Measurements from ENCODE around the gene ADAMTSL4. TPM values are rescaled to one million over a fixed set of nuclear protein-coding genes. Genes with fewer than 3 reads are reported as not detected.
"Not testable (repeated sequence)": the region's sequence is repeated elsewhere in the genome, so short reads cannot be mapped to it uniquely, and the experiment has no call there.

The ADAMTSL4 gene
- total RNA-seq, 2 donors from 2014 or later = 3.7 to 9.7 TPM

GRCh38 chr1:150582371-150582770, 33.2 kb downstream of the ADAMTSL4 start:
- no peak for DNase-seq (ENCODE audit: low spot score)
- Histone ChIP-seq H3K9me3 (no peaks in the 10 kb centered on the region), H3K4me1 (replicated peaks) (no peaks in the 10 kb centered on the region), H3K27me3 (replicated peaks; ENCODE audit: insufficient read depth) (no peaks in the 10 kb centered on the region), H3K36me3 (no peaks in the 10 kb centered on the region), H3K27ac (no peak overlapping the region), H3K4me3 (no peak overlapping the region)
- TF ChIP-seq CTCF (IDR thresholded peaks at IDR 0.05) (no peak), POLR2A (IDR thresholded peaks at IDR 0.05) (no peak), POLR2AphosphoS5 (IDR thresholded peaks at IDR 0.05) (no peak)
- intact Hi-C loops (cut with DNase I) = no loop called here
- 68% methylated on average over 2 of the region's 2 CpGs for WGBS

DNA sequence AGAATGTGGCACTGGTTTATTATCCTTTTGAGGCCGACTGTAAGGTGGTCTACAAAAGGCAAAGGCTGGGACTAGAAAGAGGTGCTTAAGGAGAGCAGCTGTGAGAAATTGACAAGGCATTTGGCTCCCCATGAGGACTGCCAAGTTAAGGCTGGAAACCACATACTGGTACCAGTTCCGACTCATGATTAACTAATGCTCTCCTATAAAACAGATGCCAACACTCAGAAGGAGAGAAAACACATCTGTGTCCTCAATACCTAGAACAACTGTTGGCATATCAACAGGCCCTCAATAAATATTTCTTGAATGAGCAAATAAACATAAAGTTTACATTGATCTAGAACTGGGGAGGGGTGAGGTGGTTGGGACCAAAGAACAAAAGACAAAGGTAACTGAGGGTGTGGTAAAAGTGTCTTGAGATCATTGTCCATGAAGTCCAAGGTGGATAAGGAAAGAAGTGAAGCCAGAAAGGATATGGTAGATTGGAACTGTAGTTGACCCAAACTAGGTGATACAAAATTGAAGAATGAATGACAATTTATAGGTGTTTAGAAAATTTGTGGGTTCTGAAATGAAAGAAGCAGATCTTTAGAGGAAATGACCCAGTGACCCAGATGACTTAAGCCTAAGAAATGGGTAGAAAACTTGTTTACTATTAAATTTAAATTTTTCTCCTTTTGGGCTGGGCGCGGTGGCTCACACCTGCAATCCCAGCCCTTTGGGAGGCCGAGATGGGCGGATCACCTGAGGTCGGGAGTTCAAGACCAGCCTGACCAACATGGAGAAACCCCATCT, 47.1 kb downstream of the ADAMTSL4 start:
- intact Hi-C loops (cut with DNase I) = no loop called here
- DNase-seq (ENCODE audit: low spot score) = no peak
- no peaks in the 10 kb centered on the region for H3K9me3 ChIP-seq
- no peaks in the 10 kb centered on the region for H3K27me3 ChIP-seq (replicated peaks; ENCODE audit: insufficient read depth)
- no peak overlapping the region for H3K4me3 ChIP-seq
- 90% methylated on average over 7 of the region's 7 CpGs for WGBS
- no peaks in the 10 kb centered on the region for H3K4me1 ChIP-seq (replicated peaks)
- H3K27ac ChIP-seq = no peak overlapping the region
- TF ChIP-seq CTCF (IDR thresholded peaks at IDR 0.05) (no peak), POLR2AphosphoS5 (IDR thresholded peaks at IDR 0.05) (no peak), POLR2A (IDR thresholded peaks at IDR 0.05) (no peak)
- no peaks in the 10 kb centered on the region for H3K36me3 ChIP-seq

DNA sequence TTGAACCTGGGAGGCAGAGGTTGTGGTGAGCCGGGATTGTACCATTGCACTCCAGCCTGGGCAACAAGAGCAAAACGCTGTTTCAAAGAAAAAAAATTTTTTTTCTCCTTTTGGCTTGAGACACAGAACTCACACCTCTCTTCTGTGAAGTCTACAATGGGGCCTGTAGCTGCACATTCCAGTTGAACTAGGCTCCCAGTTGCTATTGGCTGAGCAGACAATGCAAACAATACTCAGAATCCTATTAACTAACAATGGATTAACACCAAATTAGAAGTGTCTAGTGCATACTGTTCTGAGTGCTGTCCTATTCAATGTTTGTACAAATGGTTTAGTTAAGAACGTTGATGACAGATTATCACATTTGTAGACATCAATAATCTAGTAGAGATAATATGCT, 47.8 kb downstream of the ADAMTSL4 start:
- Histone ChIP-seq H3K36me3 (no peaks in the 10 kb centered on the region), H3K27me3 (replicated peaks; ENCODE audit: insufficient read depth) (no peaks in the 10 kb centered on the region), H3K9me3 (no peaks in the 10 kb centered on the region), H3K4me1 (replicated peaks) (no peaks in the 10 kb centered on the region), H3K27ac (no peak overlapping the region), H3K4me3 (no peak overlapping the region)
- intact Hi-C loops (cut with DNase I) = no loop called here
- 31% methylated on average over 3 of the region's 3 CpGs for WGBS
- TF ChIP-seq POLR2A (IDR thresholded peaks at IDR 0.05) (no peak), POLR2AphosphoS5 (IDR thresholded peaks at IDR 0.05) (no peak), CTCF (IDR thresholded peaks at IDR 0.05) (no peak)
- no peak for DNase-seq (ENCODE audit: low spot score)

DNA sequence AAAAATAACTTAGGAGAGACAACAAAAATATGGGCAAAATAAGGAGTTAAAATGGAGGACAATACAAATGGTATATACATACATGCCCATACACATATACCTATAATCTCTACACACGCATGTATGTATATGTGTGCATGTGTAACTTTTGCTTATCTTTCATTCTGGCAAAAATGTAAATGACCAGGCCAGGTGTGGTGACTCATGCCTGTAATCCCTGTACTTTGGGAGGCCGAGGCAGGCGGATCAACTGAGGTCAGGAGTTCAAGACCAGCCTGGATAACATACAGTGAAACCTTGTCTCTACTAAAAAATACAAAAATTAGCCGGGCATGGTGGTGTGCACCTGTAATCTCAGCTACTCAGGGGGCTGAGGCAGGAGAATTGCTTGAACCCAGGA, 49.1 kb downstream of the ADAMTSL4 start:
- DNase-seq (ENCODE audit: low spot score); H3K27ac ChIP-seq; H3K27me3 ChIP-seq (replicated peaks; ENCODE audit: insufficient read depth); H3K4me3 ChIP-seq; H3K36me3 ChIP-seq; H3K9me3 ChIP-seq; intact Hi-C loops (cut with DNase I); H3K4me1 ChIP-seq (replicated peaks): not testable (repeated sequence)
- 97% methylated on average over 4 of the region's 4 CpGs for WGBS

DNA sequence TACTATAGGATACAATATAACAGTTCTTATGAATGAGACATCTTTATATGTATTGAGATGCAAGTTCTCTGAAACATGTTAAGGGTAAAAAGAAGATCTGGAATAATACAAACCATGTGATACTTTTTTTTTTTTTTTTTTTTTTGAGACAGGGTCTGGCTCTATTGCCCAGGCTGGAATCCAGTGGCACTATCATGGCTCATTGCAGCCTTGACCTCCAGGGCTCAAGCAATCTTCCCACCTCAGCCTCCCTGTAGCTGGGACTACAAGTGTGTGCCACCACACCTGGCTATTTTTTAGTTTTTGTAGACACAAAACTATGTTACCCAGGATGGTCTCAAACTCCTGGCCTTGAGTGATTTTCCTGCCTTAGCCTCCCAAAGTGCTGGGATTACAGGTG, 52.3 kb downstream of the ADAMTSL4 start:
- intact Hi-C loops (cut with DNase I) = no loop called here
- Histone ChIP-seq H3K4me3 (no peak overlapping the region), H3K36me3 (no peaks in the 10 kb centered on the region), H3K27me3 (replicated peaks; ENCODE audit: insufficient read depth) (no peaks in the 10 kb centered on the region), H3K27ac (no peak overlapping the region), H3K4me1 (replicated peaks) (no peaks in the 10 kb centered on the region), H3K9me3 (no peaks in the 10 kb centered on the region)
- no peak for TF ChIP-seq POLR2AphosphoS5 (IDR thresholded peaks at IDR 0.05)
- TF ChIP-seq POLR2A (IDR thresholded peaks at IDR 0.05) = no peak
- no peak for TF ChIP-seq CTCF (IDR thresholded peaks at IDR 0.05)
- no peak for DNase-seq (ENCODE audit: low spot score)

- H3K4me1 ChIP-seq (replicated peaks); H3K9me3 ChIP-seq; H3K36me3 ChIP-seq; H3K4me3 ChIP-seq; intact Hi-C loops (cut with DNase I); DNase-seq (ENCODE audit: low spot score); H3K27ac ChIP-seq; H3K27me3 ChIP-seq (replicated peaks; ENCODE audit: insufficient read depth): not testable (repeated sequence)
- WGBS = 94% methylated on average over 12 of the region's 12 CpGs
These were observed 53.2 kb downstream of the ADAMTSL4 start for GRCh38 chr1:150602372-150602771.
